ENCODE measurements around the gene TPH1. TPM values are rescaled to one million over a fixed set of nuclear protein-coding genes. Genes with fewer than 3 reads are reported as not detected.

Gene TPH1
- total RNA-seq (2014; rRNA removed; shearing (Covaris generic); ENCODE audit: low replicate concordance) = 0.15 TPM in 1 of 2 replicates, not detected in the other

GRCh38 chr11:18046116-18046777, at the start of gene TPH1:
TPH1 (minus strand) TSS chr11:18046269; CDS start chr11:18040762, 5,507 bp downstream.
- H3K36me3 ChIP-seq = no peaks in the 10 kb centered on the region

GRCh38 chr11:18093959-18094358, 47.9 kb upstream of the TPH1 start:
- DNase-seq = no peak
- H3K27me3 ChIP-seq = no peaks in the 10 kb centered on the region
- no peak overlapping the region for H3K4me3 ChIP-seq
- H3K36me3 ChIP-seq = peaks cover 3% of the 10 kb centered on the region
- H3K9me3 ChIP-seq = no peaks in the 10 kb centered on the region

More at GRCh38 chr11:18046116-18046777, at the start of gene TPH1:
- Histone ChIP-seq H3K4me3 (no peak within 1 kb of the TSS), H3K27me3 (no peaks in the 10 kb centered on the region; the same call in 1 of the 2 replicates), H3K9me3 (no peaks in the 10 kb centered on the region)
- peak; percentile 30 for DNase-seq

GRCh38 chr11:18091731-18092130, 45.7 kb upstream of the TPH1 start:
- Histone ChIP-seq H3K4me3 (no peak overlapping the region), H3K9me3 (no peaks in the 10 kb centered on the region), H3K36me3 (peaks cover 9% of the 10 kb centered on the region), H3K27me3 (no peaks in the 10 kb centered on the region)
- DNase-seq = peak; percentile 44

GRCh38 chr11:18088966-18089365, 42.9 kb upstream of the TPH1 start:
- Histone ChIP-seq H3K9me3 (no peaks in the 10 kb centered on the region), H3K27me3 (no peaks in the 10 kb centered on the region), H3K36me3 (peaks cover 9% of the 10 kb centered on the region), H3K4me3 (no peak overlapping the region)
- DNase-seq = no peak

- no peaks in the 10 kb centered on the region for H3K9me3 ChIP-seq
- no peak for DNase-seq
- no peaks in the 10 kb centered on the region for H3K27me3 ChIP-seq
- no peak overlapping the region for H3K4me3 ChIP-seq
- peaks cover 9% of the 10 kb centered on the region for H3K36me3 ChIP-seq
These were observed 42.3 kb upstream of the TPH1 start for GRCh38 chr11:18088366-18088765.

GRCh38 chr11:18081551-18081950, 35.5 kb upstream of the TPH1 start:
- Histone ChIP-seq H3K4me3 (no peak overlapping the region), H3K9me3 (no peaks in the 10 kb centered on the region), H3K36me3 (no peaks in the 10 kb centered on the region; the same call in none of the 2 replicates), H3K27me3 (no peaks in the 10 kb centered on the region)
- no peak for DNase-seq

- Histone ChIP-seq H3K9me3 (no peaks in the 10 kb centered on the region), H3K4me3 (no peak overlapping the region), H3K27me3 (no peaks in the 10 kb centered on the region), H3K36me3 (no peaks in the 10 kb centered on the region; the same call in none of the 2 replicates)
- DNase-seq = no peak
These were observed 34.4 kb upstream of the TPH1 start for GRCh38 chr11:18080451-18080850.

- DNase-seq = no peak
- Histone ChIP-seq H3K9me3 (no peaks in the 10 kb centered on the region), H3K4me3 (no peak overlapping the region), H3K27me3 (no peaks in the 10 kb centered on the region), H3K36me3 (no peaks in the 10 kb centered on the region; the same call in 1 of the 2 replicates)
These were observed 32.8 kb upstream of the TPH1 start for GRCh38 chr11:18078909-18079308.

- Histone ChIP-seq H3K36me3 (no peaks in the 10 kb centered on the region), H3K9me3 (no peaks in the 10 kb centered on the region), H3K27me3 (no peaks in the 10 kb centered on the region), H3K4me3 (no peak overlapping the region)
- no peak for DNase-seq
These were observed 29.4 kb upstream of the TPH1 start for GRCh38 chr11:18075444-18075843.

- H3K9me3 ChIP-seq = no peaks in the 10 kb centered on the region
- H3K4me3 ChIP-seq = no peak overlapping the region
- no peaks in the 10 kb centered on the region for H3K27me3 ChIP-seq
- no peak for DNase-seq
- no peaks in the 10 kb centered on the region for H3K36me3 ChIP-seq
These were observed 25.1 kb upstream of the TPH1 start for GRCh38 chr11:18071098-18071705.

GRCh38 chr11:18067372-18067771, 21.3 kb upstream of the TPH1 start:
- DNase-seq = no peak

GRCh38 chr11:18066626-18067025, 20.6 kb upstream of the TPH1 start:
- Histone ChIP-seq H3K27me3 (no peaks in the 10 kb centered on the region), H3K4me3 (no peak overlapping the region), H3K9me3 (no peaks in the 10 kb centered on the region), H3K36me3 (no peaks in the 10 kb centered on the region)
- DNase-seq = no peak

More at GRCh38 chr11:18067372-18067771, 21.3 kb upstream of the TPH1 start:
- Histone ChIP-seq H3K27me3 (no peaks in the 10 kb centered on the region), H3K9me3 (no peaks in the 10 kb centered on the region), H3K4me3 (no peak overlapping the region), H3K36me3 (no peaks in the 10 kb centered on the region)

GRCh38 chr11:18065572-18065971, 19.5 kb upstream of the TPH1 start:
- no peak overlapping the region for H3K4me3 ChIP-seq
- no peaks in the 10 kb centered on the region for H3K36me3 ChIP-seq
- no peaks in the 10 kb centered on the region for H3K27me3 ChIP-seq
- no peaks in the 10 kb centered on the region for H3K9me3 ChIP-seq
- DNase-seq = no peak

- Histone ChIP-seq H3K27me3 (no peaks in the 10 kb centered on the region), H3K4me3 (no peak overlapping the region), H3K9me3 (no peaks in the 10 kb centered on the region), H3K36me3 (no peaks in the 10 kb centered on the region)
- DNase-seq = no peak
These were observed 18.5 kb upstream of the TPH1 start for GRCh38 chr11:18064450-18065054.

GRCh38 chr11:18063862-18064434, 17.9 kb upstream of the TPH1 start:
- Histone ChIP-seq H3K9me3 (no peaks in the 10 kb centered on the region), H3K4me3 (no peak overlapping the region), H3K27me3 (no peaks in the 10 kb centered on the region), H3K36me3 (no peaks in the 10 kb centered on the region)
- DNase-seq = no peak

GRCh38 chr11:18063125-18063524, 17.1 kb upstream of the TPH1 start:
- no peak overlapping the region for H3K4me3 ChIP-seq
- H3K27me3 ChIP-seq = no peaks in the 10 kb centered on the region
- no peaks in the 10 kb centered on the region for H3K9me3 ChIP-seq
- DNase-seq = no peak
- H3K36me3 ChIP-seq = no peaks in the 10 kb centered on the region

GRCh38 chr11:18061351-18061750, 15.3 kb upstream of the TPH1 start:
- no peaks in the 10 kb centered on the region for H3K36me3 ChIP-seq
- DNase-seq = no peak
- no peak overlapping the region for H3K4me3 ChIP-seq
- H3K27me3 ChIP-seq = no peaks in the 10 kb centered on the region
- no peaks in the 10 kb centered on the region for H3K9me3 ChIP-seq
